Right atrium auricular region (tissue), 2 donors: ENCODE results near the gene CHD9. TPM values are rescaled to one million over a fixed set of nuclear protein-coding genes. Genes with fewer than 3 reads are reported as not detected.

Experiments used
- DNase-seq: peaks from one replicate; pipeline ENCODE4 v3.0.0-alpha.2; 2019; ENCODE audit warnings: low spot score
- H3K27ac ChIP-seq, 2 donors: fragments of 200-600 bp; sonication (generic); 1 replicate in 1 of 2; 2 replicates in 1 of 2; pipeline ENCODE4 v1.5.1; 2016 to 2019
- H3K27me3 ChIP-seq, 2 donors: fragments of 200-600 bp; sonication (generic); one replicate each; pipeline versions ENCODE4 v1.5.1 to v1.6.0; 2017 to 2019
- H3K36me3 ChIP-seq: fragments of 200-600 bp; sonication (generic); one replicate; pipeline ENCODE4 v1.5.1; 2016
- H3K4me1 ChIP-seq, 2 donors: fragments of 200-600 bp; sonication (generic); one replicate each; pipeline versions ENCODE4 v1.5.1 to v1.6.0; 2017 to 2019
- H3K4me3 ChIP-seq, 2 donors: fragments of 200-600 bp; sonication (generic); 1 replicate in 1 of 2; 2 replicates in 1 of 2; pipeline ENCODE4 v1.5.1; 2017 to 2019; ENCODE audit warnings: mild to moderate bottlenecking in 1 of 2, moderate library complexity in 1 of 2
- H3K9me3 ChIP-seq, 2 donors: fragments of 200-600 bp; sonication (generic); one replicate each; pipeline ENCODE4 v1.5.1; 2019
- CTCF ChIP-seq, 2 donors: fragments of 200-600 bp; sonication (generic); IDR thresholded peaks; one replicate each; pipeline ENCODE4 v1.5.1; 2019; ENCODE audit warnings: antibody characterized with exemption in 2 of 2
- total RNA-seq, 2 donors: library from RNA; depleted of rRNA; stranded (reverse); fragments of >200 nt; gene quantifications; one replicate each; pipeline ENCODE4 v1.1.0, GENCODE V29; 2016

Gene CHD9
- total RNA-seq, 2 donors from 2014 or later = 49.8 to 54.1 TPM

GRCh38 chr16:53153130-53153529 is 98.3 kb downstream of the CHD9 start:
- no peaks in the 10 kb centered on the region for H3K27me3 ChIP-seq
- H3K36me3 ChIP-seq = peaks cover 25% of the 10 kb centered on the region
- no peak overlapping the region for H3K27ac ChIP-seq
- peaks cover 0 to 21% of the 10 kb centered on the region in 2 donors for H3K9me3 ChIP-seq
- peaks cover 0 to 27% of the 10 kb centered on the region in 2 donors for H3K4me1 ChIP-seq
- no peak overlapping the region for H3K4me3 ChIP-seq
- no peak for TF ChIP-seq CTCF (IDR thresholded peaks at IDR 0.05)
- DNase-seq = no peak

GRCh38 chr16:53154513-53154912 is 99.7 kb downstream of the CHD9 start:
- Histone ChIP-seq H3K36me3 (peaks cover 29% of the 10 kb centered on the region), H3K27ac (no peak overlapping the region), H3K9me3 (peaks cover 0 to 19% of the 10 kb centered on the region in 2 donors), H3K27me3 (no peaks in the 10 kb centered on the region), H3K4me3 (no peak overlapping the region), H3K4me1 (peaks cover 0 to 27% of the 10 kb centered on the region in 2 donors)
- TF ChIP-seq CTCF (IDR thresholded peaks at IDR 0.05) = no peak
- no peak for DNase-seq

GRCh38 chr16:53156516-53156915 is 101.7 kb downstream of the CHD9 start:
- H3K9me3 ChIP-seq = no peaks in the 10 kb centered on the region
- H3K27me3 ChIP-seq = no peaks in the 10 kb centered on the region
- no peak overlapping the region for H3K27ac ChIP-seq
- peaks cover 0 to 30% of the 10 kb centered on the region in 2 donors for H3K4me1 ChIP-seq
- DNase-seq = no peak
- H3K36me3 ChIP-seq = peaks cover 30% of the 10 kb centered on the region
- no peak for TF ChIP-seq CTCF (IDR thresholded peaks at IDR 0.05)
- H3K4me3 ChIP-seq = no peak overlapping the region

GRCh38 chr16:53159781-53160436 is 105.1 kb downstream of the CHD9 start:
- H3K27me3 ChIP-seq = no peaks in the 10 kb centered on the region
- no peaks in the 10 kb centered on the region for H3K9me3 ChIP-seq
- no peak overlapping the region for H3K27ac ChIP-seq
- peaks cover 0 to 3% of the 10 kb centered on the region in 2 donors for H3K4me1 ChIP-seq
- DNase-seq = no peak
- H3K4me3 ChIP-seq = no peak overlapping the region
- TF ChIP-seq CTCF (IDR thresholded peaks at IDR 0.05) = peak in 1 of 2 donors; percentile 75
- H3K36me3 ChIP-seq = peaks cover 35% of the 10 kb centered on the region

GRCh38 chr16:53166099-53166498 is 111.3 kb downstream of the CHD9 start:
- H3K27ac ChIP-seq = no peak overlapping the region
- H3K4me3 ChIP-seq = no peak overlapping the region
- H3K36me3 ChIP-seq = peaks cover 6% of the 10 kb centered on the region
- no peak for TF ChIP-seq CTCF (IDR thresholded peaks at IDR 0.05)
- peaks cover 0 to 9% of the 10 kb centered on the region in 2 donors for H3K4me1 ChIP-seq
- no peaks in the 10 kb centered on the region for H3K9me3 ChIP-seq
- no peak for DNase-seq
- no peaks in the 10 kb centered on the region for H3K27me3 ChIP-seq

GRCh38 chr16:53168744-53169143 is 114.0 kb downstream of the CHD9 start:
- TF ChIP-seq CTCF (IDR thresholded peaks at IDR 0.05) = no peak
- Histone ChIP-seq H3K36me3 (no peaks in the 10 kb centered on the region), H3K27ac (no peak overlapping the region), H3K27me3 (no peaks in the 10 kb centered on the region), H3K4me1 (peaks cover 0 to 9% of the 10 kb centered on the region in 2 donors), H3K4me3 (no peak overlapping the region), H3K9me3 (no peaks in the 10 kb centered on the region)
- DNase-seq = no peak
